ENCODE data around the gene NFX1.
"Not testable (repeated sequence)": the region's sequence is repeated elsewhere in the genome, so short reads cannot be mapped to it uniquely, and the experiment has no call there.

The NFX1 gene

DNA sequence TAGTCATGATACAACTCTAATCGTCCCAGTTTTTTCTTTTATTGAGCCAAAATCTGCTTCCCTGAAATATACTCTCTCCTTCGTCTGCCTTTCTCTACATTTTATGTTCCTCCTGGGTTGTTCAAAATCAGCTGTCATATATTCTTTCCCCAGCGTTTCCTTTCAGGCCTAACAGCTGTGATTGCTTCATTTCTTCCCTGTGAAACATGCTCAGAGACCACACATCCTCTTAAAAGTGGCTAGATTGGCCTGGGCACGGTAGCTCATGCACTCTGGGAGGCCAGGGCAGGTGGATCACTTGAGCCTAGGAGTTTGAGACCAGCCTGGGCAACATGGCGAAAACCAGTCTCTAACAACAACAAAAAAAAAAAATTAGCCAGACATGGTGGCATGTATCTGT is 25.1 kb downstream of the NFX1 start:
- no peak for TF ChIP-seq CTCF (IDR thresholded peaks at IDR 0.05)
- no peak overlapping the region for H3K4me3 Mint-ChIP-seq
- peak overlapping the region; percentile 87 for H3K27ac Mint-ChIP-seq
- no peaks in the 10 kb centered on the region for H3K9me3 Mint-ChIP-seq
- DNase-seq: no peak
- no peaks in the 10 kb centered on the region for H3K4me1 Mint-ChIP-seq
- peaks cover 72% of the 10 kb centered on the region for H3K36me3 Mint-ChIP-seq (ENCODE audit: low read depth)
- H3K27me3 Mint-ChIP-seq (ENCODE audit: low read depth, poor library complexity): no peaks in the 10 kb centered on the region

DNA sequence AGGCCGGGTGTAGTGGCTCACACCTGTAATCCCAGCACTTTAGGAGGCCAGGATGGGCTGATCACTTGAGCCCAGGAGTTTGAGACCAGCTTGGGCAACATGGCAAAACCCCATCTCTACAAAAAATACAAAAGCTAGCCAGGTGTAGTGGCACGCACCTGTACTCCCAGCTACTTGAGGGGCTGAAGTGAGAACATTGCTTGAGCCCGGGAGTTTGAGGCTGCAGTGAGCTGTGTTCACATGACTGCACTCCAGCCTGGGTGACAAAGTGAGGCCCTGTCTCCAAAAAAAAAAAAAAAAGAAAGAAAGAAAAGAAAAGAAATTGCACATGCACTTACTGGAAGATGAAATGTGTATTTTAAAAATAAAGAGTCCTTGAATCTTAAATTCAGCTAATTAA is 26.8 kb downstream of the NFX1 start:
- H3K36me3 Mint-ChIP-seq (ENCODE audit: low read depth): peaks cover 69% of the 10 kb centered on the region
- H3K27me3 Mint-ChIP-seq (ENCODE audit: low read depth, poor library complexity); H3K4me3 Mint-ChIP-seq; H3K4me1 Mint-ChIP-seq; DNase-seq; H3K27ac Mint-ChIP-seq; H3K9me3 Mint-ChIP-seq: not testable (repeated sequence)

- Mint-ChIP-seq H3K4me1 (no peaks in the 10 kb centered on the region), H3K27me3 (ENCODE audit: low read depth, poor library complexity) (no peaks in the 10 kb centered on the region), H3K36me3 (ENCODE audit: low read depth) (peaks cover 69% of the 10 kb centered on the region), H3K27ac (no peak overlapping the region), H3K9me3 (no peaks in the 10 kb centered on the region), H3K4me3 (no peak overlapping the region)
- DNase-seq: no peak
- TF ChIP-seq CTCF (IDR thresholded peaks at IDR 0.05): no peak
These were observed 27.9 kb downstream of the NFX1 start for GRCh38 chr9:33318225-33318624.

GRCh38 chr9:33318781-33319180 is 28.5 kb downstream of the NFX1 start:
- DNase-seq: no peak
- Mint-ChIP-seq H3K36me3 (ENCODE audit: low read depth) (peaks cover 69% of the 10 kb centered on the region), H3K27ac (no peak overlapping the region), H3K4me3 (no peak overlapping the region), H3K27me3 (ENCODE audit: low read depth, poor library complexity) (no peaks in the 10 kb centered on the region), H3K4me1 (no peaks in the 10 kb centered on the region), H3K9me3 (no peaks in the 10 kb centered on the region)
- TF ChIP-seq CTCF (IDR thresholded peaks at IDR 0.05): no peak

DNA sequence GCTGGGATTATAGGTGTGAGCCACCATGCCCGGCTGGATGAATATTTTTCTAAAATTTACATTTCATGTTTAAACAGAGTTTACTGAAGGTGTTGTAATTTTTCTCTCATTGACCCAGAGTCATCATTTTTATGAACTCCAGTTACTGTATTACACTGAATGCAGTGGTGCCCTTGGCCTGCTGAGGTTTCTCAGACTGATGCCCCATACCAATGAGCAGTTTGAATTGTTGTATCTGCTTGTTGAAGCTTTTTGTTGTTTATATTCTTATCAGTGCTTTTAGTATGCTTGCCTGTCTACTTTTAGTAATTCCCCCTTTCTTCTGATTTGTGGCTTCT is 29.9 kb downstream of the NFX1 start:
- Mint-ChIP-seq H3K4me3 (no peak overlapping the region), H3K27ac (no peak overlapping the region), H3K4me1 (no peaks in the 10 kb centered on the region), H3K9me3 (peaks cover 8% of the 10 kb centered on the region), H3K36me3 (ENCODE audit: low read depth) (peaks cover 79% of the 10 kb centered on the region), H3K27me3 (ENCODE audit: low read depth, poor library complexity) (no peaks in the 10 kb centered on the region)
- no peak for DNase-seq
- TF ChIP-seq CTCF (IDR thresholded peaks at IDR 0.05): no peak

DNA sequence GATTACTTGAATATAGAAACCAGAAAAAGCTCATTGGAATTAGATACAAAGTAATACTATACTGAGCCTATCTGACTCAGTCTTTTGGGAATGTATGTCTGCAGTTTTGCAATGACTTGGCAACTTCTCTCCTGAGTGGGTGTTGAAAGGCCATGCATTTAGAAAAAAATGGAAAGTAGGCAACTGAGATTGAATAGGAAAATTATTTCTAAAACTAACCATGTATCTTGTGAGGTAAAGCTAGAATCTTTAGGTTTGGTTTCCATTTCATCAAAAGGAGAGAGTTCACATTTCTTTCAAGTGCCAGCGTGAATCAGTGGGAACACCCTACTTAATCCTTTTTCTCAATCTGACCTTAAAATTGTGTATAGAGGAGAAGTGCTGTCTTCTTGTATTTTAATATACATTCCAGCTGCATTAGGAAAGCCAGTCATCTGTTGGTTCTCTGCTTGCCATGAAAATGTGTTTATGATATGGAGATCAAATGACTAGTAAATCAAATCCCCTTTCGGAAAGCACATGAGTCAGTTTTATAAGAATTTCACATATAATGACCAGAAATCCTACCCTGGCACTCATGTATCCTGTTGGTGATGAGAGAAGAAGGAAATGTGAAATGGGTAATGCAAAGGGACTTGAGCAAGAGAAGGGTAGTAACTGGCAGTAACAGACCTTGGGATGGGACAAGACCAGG is 30.4 kb downstream of the NFX1 start:
- DNase-seq: no peak
- Mint-ChIP-seq H3K9me3 (peaks cover 10% of the 10 kb centered on the region), H3K4me3 (no peak overlapping the region), H3K27ac (peak overlapping the region; percentile 11), H3K4me1 (no peaks in the 10 kb centered on the region), H3K27me3 (ENCODE audit: low read depth, poor library complexity) (no peaks in the 10 kb centered on the region), H3K36me3 (ENCODE audit: low read depth) (peaks cover 81% of the 10 kb centered on the region)
- TF ChIP-seq CTCF (IDR thresholded peaks at IDR 0.05): no peak
